Measurements from ENCODE around the gene PCOLCE2.

PCOLCE2 gene

DNA sequence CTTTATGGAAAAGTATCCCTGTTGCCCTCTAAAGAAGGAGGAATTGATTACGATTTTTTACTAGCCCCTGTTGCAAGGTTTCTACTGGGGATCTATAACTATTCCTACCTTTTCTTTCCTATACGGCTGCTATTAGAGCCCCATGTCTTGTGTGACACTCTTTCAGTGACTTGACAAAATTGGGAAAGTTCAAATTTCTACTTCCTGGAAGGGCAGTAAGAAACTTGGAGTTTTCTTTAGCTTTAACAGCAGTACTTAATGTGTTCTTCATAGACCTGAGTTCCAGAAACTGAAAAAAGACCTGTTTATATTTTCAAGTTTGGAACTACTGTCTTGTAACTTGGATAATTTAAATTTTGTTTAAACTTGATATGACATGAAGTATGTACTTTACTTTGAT is 110.3 kb downstream of the PCOLCE2 start:
- Histone ChIP-seq H3K9me3 (ENCODE audit: control insufficient read depth, insufficient read depth, low read depth, low read length) (no peaks in the 10 kb centered on the region), H3K27ac (ENCODE audit: low read depth, low read length) (no peak overlapping the region), H3K27me3 (ENCODE audit: control insufficient read depth, insufficient read depth, low read length) (no peaks in the 10 kb centered on the region), H3K9ac (ENCODE audit: low read length) (no peak overlapping the region), H3K4me3 (ENCODE audit: low read depth, low read length) (no peak overlapping the region), H3K4me1 (ENCODE audit: control insufficient read depth, insufficient read depth, low read length) (no peaks in the 10 kb centered on the region), H3K36me3 (ENCODE audit: control insufficient read depth, insufficient read depth, low read length) (no peaks in the 10 kb centered on the region)

GRCh38 chr3:142777927-142778326 is 111.0 kb downstream of the PCOLCE2 start:
- no peak overlapping the region for H3K27ac ChIP-seq (ENCODE audit: low read depth, low read length)
- no peak overlapping the region for H3K4me3 ChIP-seq (ENCODE audit: low read depth, low read length)
- H3K9ac ChIP-seq (ENCODE audit: low read length) = no peak overlapping the region

GRCh38 chr3:142768338-142768737 is 120.5 kb downstream of the PCOLCE2 start:
- Histone ChIP-seq H3K9ac (ENCODE audit: low read length) (no peak overlapping the region), H3K27me3 (ENCODE audit: control insufficient read depth, insufficient read depth, low read length) (no peaks in the 10 kb centered on the region), H3K9me3 (ENCODE audit: control insufficient read depth, insufficient read depth, low read depth, low read length) (no peaks in the 10 kb centered on the region)

More at GRCh38 chr3:142777927-142778326, 111.0 kb downstream of the PCOLCE2 start:
- Histone ChIP-seq H3K27me3 (ENCODE audit: control insufficient read depth, insufficient read depth, low read length) (no peaks in the 10 kb centered on the region), H3K36me3 (ENCODE audit: control insufficient read depth, insufficient read depth, low read length) (no peaks in the 10 kb centered on the region), H3K9me3 (ENCODE audit: control insufficient read depth, insufficient read depth, low read depth, low read length) (no peaks in the 10 kb centered on the region), H3K4me1 (ENCODE audit: control insufficient read depth, insufficient read depth, low read length) (no peaks in the 10 kb centered on the region)

More at GRCh38 chr3:142768338-142768737, 120.5 kb downstream of the PCOLCE2 start:
- Histone ChIP-seq H3K4me1 (ENCODE audit: control insufficient read depth, insufficient read depth, low read length) (no peaks in the 10 kb centered on the region), H3K4me3 (ENCODE audit: low read depth, low read length) (no peak overlapping the region), H3K36me3 (ENCODE audit: control insufficient read depth, insufficient read depth, low read length) (peaks cover 5% of the 10 kb centered on the region; the same call in 1 of the 2 replicates), H3K27ac (ENCODE audit: low read depth, low read length) (no peak overlapping the region)

All from HUES6 (cell line).